IMR-90 (cell line): ENCODE results near the gene DLD. TPM values are rescaled to one million over a fixed set of nuclear protein-coding genes. Genes with fewer than 3 reads are reported as not detected.

Source experiments
- ATAC-seq: fragments of 200-7000 bp; cut with Tn5 transposase; 2 replicates; pipeline ENCODE4 v1.9.1; 2020; ENCODE audit warnings: low read depth, mild to moderate bottlenecking, moderate library complexity
- BruUV-seq: library from RNA; stranded (reverse); fragments of 400-500 nt; replicated peaks from 2 replicates; lab custom pipeline; 2021; lab: Mats Ljungman, UMichigan
- CTCF ChIA-PET: fragments of 300-600 bp; formaldehyde crosslinking; extraction: SDS; loops from one replicate; lab custom pipeline; 2021; ENCODE audit warnings: antibody characterized with exemption; lab: Yijun Ruan, JAX
- POLR2A ChIA-PET: fragments of 300-600 bp; sonication (Branson Sonifier 250); formaldehyde crosslinking; loops from one replicate; lab custom pipeline; 2022; ENCODE audit warnings: antibody characterized with exemption; ENCODE audit not compliant: unreplicated experiment; lab: Charles Lee
- DNase-seq: peaks from one replicate; pipeline ENCODE4 v3.0.0; 2013
- H2AFZ ChIP-seq: replicated peaks from 2 replicates; pipeline ENCODE3; 2013; ENCODE audit warnings: low read length, mild to moderate bottlenecking; ENCODE audit not compliant: poor library complexity
- H2AK5ac ChIP-seq: 2 replicates; pipeline ENCODE4 v1.6.1; 2013; ENCODE audit warnings: low read depth, low read length, inconsistent platforms
- H2AK9ac ChIP-seq: replicated peaks from 2 replicates; pipeline ENCODE3; 2013; ENCODE audit warnings: mild to moderate bottlenecking, low read depth, low read length, moderate library complexity; ENCODE audit not compliant: poor library complexity
- H2BK120ac ChIP-seq: 2 replicates; pipeline ENCODE4 v1.6.1; 2013; ENCODE audit warnings: low read depth, low read length, inconsistent platforms
- H2BK15ac ChIP-seq: 3 replicates; pipeline ENCODE4 v1.6.1; 2013; ENCODE audit warnings: low read depth, low read length, inconsistent platforms
- H2BK20ac ChIP-seq: 2 replicates; pipeline ENCODE4 v1.6.1; 2013; ENCODE audit warnings: low read depth, mild to moderate bottlenecking, inconsistent platforms, low read length, moderate library complexity
- H2BK5ac ChIP-seq: 2 replicates; pipeline ENCODE4 v1.6.1; 2013; ENCODE audit warnings: mild to moderate bottlenecking, low read depth, low read length, inconsistent platforms; ENCODE audit not compliant: poor library complexity, severe bottlenecking
- H3K14ac ChIP-seq: replicated peaks from 2 replicates; pipeline ENCODE4 v1.6.1; 2013; ENCODE audit warnings: low read depth, low read length, inconsistent platforms
- H3K18ac ChIP-seq: 2 replicates; pipeline ENCODE4 v1.6.1; 2013; ENCODE audit warnings: low read depth, low read length, control low read depth
- H3K23ac ChIP-seq: 2 replicates; pipeline ENCODE4 v1.6.1; 2013; ENCODE audit warnings: low read depth, low read length, inconsistent platforms
- H3K27ac ChIP-seq: 2 replicates; pipeline ENCODE4 v1.5.1; 2013; ENCODE audit warnings: mild to moderate bottlenecking, control low read depth, low read length; ENCODE audit not compliant: insufficient read depth
- H3K27me3 ChIP-seq: 2 replicates; pipeline ENCODE4 v1.6.1; 2013; ENCODE audit warnings: low read length; ENCODE audit not compliant: control insufficient read depth, insufficient read depth
- H3K36me3 ChIP-seq: 2 replicates; pipeline ENCODE4 v1.6.1; 2013; ENCODE audit warnings: low read length, mixed read lengths; ENCODE audit not compliant: control insufficient read depth, insufficient read depth
- H3K4ac ChIP-seq: 2 replicates; pipeline ENCODE4 v1.6.1; 2013; ENCODE audit warnings: low read depth, low read length, inconsistent platforms
- H3K4me1 ChIP-seq: 2 replicates; pipeline ENCODE4 v1.6.1; 2013; ENCODE audit warnings: low read length, mixed read lengths; ENCODE audit not compliant: control insufficient read depth, insufficient read depth
- H3K4me2 ChIP-seq: 2 replicates; pipeline ENCODE4 v1.6.1; 2013; ENCODE audit warnings: low read depth, mild to moderate bottlenecking, control low read depth, low read length, moderate library complexity
- H3K4me3 ChIP-seq: 2 replicates; pipeline ENCODE4 v1.5.1; 2013; ENCODE audit warnings: low read depth, mild to moderate bottlenecking, control low read depth, low read length, moderate library complexity; ENCODE audit not compliant: insufficient read depth
- H3K56ac ChIP-seq: 2 replicates; pipeline ENCODE4 v1.6.1; 2013; ENCODE audit warnings: low read length, inconsistent platforms; ENCODE audit not compliant: insufficient read depth; ENCODE audit errors: extremely low read depth
- H3K79me1 ChIP-seq, 2 experiments: 2 replicates each; pipeline ENCODE4 v1.6.1; 2013; ENCODE audit warnings: low read length in 2 of 2, inconsistent platforms in 1 of 2, low read depth in 1 of 2
- H3K9ac ChIP-seq: 2 replicates; pipeline ENCODE4 v1.6.1; 2013; ENCODE audit warnings: low read depth, low read length, control low read depth
- H3K9me1 ChIP-seq: 2 replicates; pipeline ENCODE4 v1.6.1; 2013; ENCODE audit warnings: low read length, inconsistent platforms; ENCODE audit not compliant: insufficient read depth
- H3K9me3 ChIP-seq: 2 replicates; pipeline ENCODE4 v1.6.1; 2013; ENCODE audit warnings: low read length; ENCODE audit not compliant: control insufficient read depth, insufficient read depth
- H4K20me1 ChIP-seq: 2 replicates; pipeline ENCODE4 v1.6.1; 2013; ENCODE audit warnings: low read length, inconsistent platforms; ENCODE audit not compliant: insufficient read depth
- H4K5ac ChIP-seq: 2 replicates; pipeline ENCODE4 v1.6.1; 2013; ENCODE audit warnings: mild to moderate bottlenecking, low read depth, low read length, control low read depth
- H4K8ac ChIP-seq, 2 experiments: 2 replicates each; pipeline ENCODE4 v1.6.1; 2013; ENCODE audit warnings: low read depth in 2 of 2, low read length in 2 of 2, control low read depth in 1 of 2, inconsistent platforms in 1 of 2
- H4K91ac ChIP-seq: 2 replicates; pipeline ENCODE4 v1.6.1; 2013; ENCODE audit warnings: low read depth, low read length, inconsistent platforms; ENCODE audit not compliant: insufficient read depth
- CEBPB ChIP-seq: IDR thresholded peaks from 2 replicates; pipeline ENCODE4 v1.6.1; 2012; ENCODE audit warnings: low read depth, low read length, improper control_type of control experiment
- CHD1 ChIP-seq: IDR thresholded peaks from 2 replicates; pipeline ENCODE4 v1.6.1; 2012; ENCODE audit warnings: low read depth, low read length, improper control_type of control experiment
- CTCF ChIP-seq: conservative IDR thresholded peaks from 2 replicates; pipeline ENCODE4 v1.5.1; 2012; ENCODE audit warnings: mild to moderate bottlenecking, low read depth, low read length, improper control_type of control experiment
- ELK1 ChIP-seq: fragments of 150-350 bp; IDR thresholded peaks from 2 replicates; pipeline ENCODE4 v1.6.1; 2016; ENCODE audit warnings: low read depth, mild to moderate bottlenecking, low read length, moderate library complexity, borderline replicate concordance
- FOS ChIP-seq: fragments of 150-350 bp; IDR thresholded peaks from 2 replicates; pipeline ENCODE4 v1.6.1; 2016; ENCODE audit warnings: low read depth, low read length
- MAFK ChIP-seq: IDR thresholded peaks from 2 replicates; pipeline ENCODE4 v1.6.1; 2012; ENCODE audit warnings: low read depth, low read length, improper control_type of control experiment
- MXI1 ChIP-seq: IDR thresholded peaks from 2 replicates; pipeline ENCODE4 v1.6.1; 2012; ENCODE audit warnings: low read depth, mild to moderate bottlenecking, low read length, moderate library complexity, borderline replicate concordance
- POLR2A ChIP-seq: IDR thresholded peaks from 2 replicates; pipeline ENCODE4 v1.6.1; 2012; ENCODE audit warnings: mild to moderate bottlenecking, low read depth, low read length
- RAD21 ChIP-seq: IDR thresholded peaks from 2 replicates; pipeline ENCODE4 v1.6.1; 2012; ENCODE audit warnings: low read length, improper control_type of control experiment
- RCOR1 ChIP-seq: IDR thresholded peaks from 2 replicates; pipeline ENCODE4 v1.6.1; 2012; ENCODE audit warnings: mild to moderate bottlenecking, low read length, improper control_type of control experiment; ENCODE audit not compliant: insufficient replicate concordance
- RFX5 ChIP-seq: IDR thresholded peaks from 2 replicates; pipeline ENCODE4 v1.8.0; 2012; ENCODE audit warnings: low read depth, mild to moderate bottlenecking, low read length, moderate library complexity
- SMC3 ChIP-seq: fragments of 150-350 bp; IDR thresholded peaks from 2 replicates; pipeline ENCODE4 v1.6.1; 2016; ENCODE audit warnings: low read depth, mild to moderate bottlenecking, antibody characterized with exemption, low read length, moderate library complexity
- USF2 ChIP-seq: fragments of 150-350 bp; IDR thresholded peaks from 2 replicates; pipeline ENCODE4 v1.6.1; 2017; ENCODE audit warnings: mild to moderate bottlenecking, antibody characterized with exemption, low read length, low read depth
- WGBS, 2 experiments: methylation state at CpG; one replicate each; pipeline versions ENCODE4 v1.1.5 to v1.1.7; 2013; ENCODE audit warnings: missing lambda C conversion rate in 2 of 2; ENCODE audit not compliant: insufficient read length in 1 of 2; ENCODE audit errors: extremely low coverage in 2 of 2; 5-methylcytosine and 5-hydroxymethylcytosine counted together
- dilution Hi-C: fragments of 300-500 bp; cut with HindIII; formaldehyde crosslinking; loops from one replicate; pipeline ENCODE4 v1.14.3; 2018; ENCODE audit warnings: low sequenced_read_pairs; ENCODE audit not compliant: unreplicated experiment
- in situ Hi-C: fragments of 300-500 bp; cut with MboI; formaldehyde crosslinking; loops from 3 replicates; pipeline ENCODE4 v1.14.3; 2019; ENCODE audit warnings: low sequenced_read_pairs, inconsistent platforms, mixed read lengths
- intact Hi-C: fragments of 100-400 bp; cut with micrococcal nuclease; formaldehyde crosslinking; loops from 2 replicates; pipeline ENCODE4 v1.10.0; 2022
- polyA plus RNA-seq, 3 experiments: library from polyadenylated mRNA; depleted of rRNA; stranded (reverse); fragments of >200 nt; gene quantifications; 2 replicates each; pipeline ENCODE4 v1.2.3, GENCODE V29; 2012; ENCODE audit warnings: low replicate concordance in 1 of 3
- total RNA-seq: library from RNA; depleted of rRNA; stranded (reverse); fragments of >200 nt; gene quantifications from 2 replicates; pipeline ENCODE4 v1.2.3, GENCODE V29; 2012

DLD gene
- total and polyA plus RNA-seq, 2 of the 4 experiments (the other 2 are of a cell fraction): 121 to 361 TPM

GRCh38 chr7:107961405-107961804, 70.4 kb downstream of the DLD start:
- Histone ChIP-seq H3K79me1 (peaks cover 0 to 37% of the 10 kb centered on the region in 2 experiments; a peak in 3 of 4 replicates), H3K23ac (no peak overlapping the region), H2BK5ac (no peak overlapping the region), H3K27ac (no peak overlapping the region), H3K9ac (no peak overlapping the region), H2BK20ac (no peak overlapping the region), H2BK15ac (no peak overlapping the region), H3K14ac (no peak overlapping the region), H2AFZ (no peak overlapping the region), H3K4ac (no peak overlapping the region), H4K5ac (no peak overlapping the region), H3K4me1 (peaks cover 7% of the 10 kb centered on the region), H3K9me1 (peaks cover 22% of the 10 kb centered on the region), H3K4me2 (no peak overlapping the region), H3K36me3 (peaks cover 71% of the 10 kb centered on the region), H3K56ac (no peak overlapping the region), H4K91ac (no peak overlapping the region), H3K9me3 (no peaks in the 10 kb centered on the region), H4K8ac (no peak overlapping the region), H2AK5ac (no peak overlapping the region), H4K20me1 (peaks cover 21% of the 10 kb centered on the region), H3K27me3 (no peaks in the 10 kb centered on the region), H3K4me3 (no peak overlapping the region), H3K18ac (no peak overlapping the region), H2AK9ac (no peak overlapping the region), H2BK120ac (no peak overlapping the region)
- no peak for DNase-seq
- WGBS, 2 experiments: 78% methylated on average over 3 of the region's 9 CpGs; no CpG with 5 or more reads in 1 of the 2 experiments
- intact Hi-C loops (no loop called here), in situ Hi-C loops (no loop called here), dilution Hi-C loops (no loop called here)
- POLR2A ChIA-PET: no interaction called here
- CTCF ChIA-PET: interaction anchor here (0.6 to 1.2 kb wide), 2 partner anchors 9 to 97 kb away, joined by 3 to 4 read pairs; no protein-coding TSS in a partner anchor
- no peak for TF ChIP-seq CHD1
- no peak for TF ChIP-seq SMC3
- no peak for TF ChIP-seq MAFK
- no peak for TF ChIP-seq FOS
- no peak for TF ChIP-seq RCOR1
- no peak for TF ChIP-seq USF2
- no peak for TF ChIP-seq CEBPB
- no peak for TF ChIP-seq RAD21
- TF ChIP-seq MXI1: no peak
- no peak for TF ChIP-seq POLR2A
- TF ChIP-seq ELK1: no peak
- TF ChIP-seq RFX5: no peak
- TF ChIP-seq CTCF: no peak
- BruUV-seq: no TSS peak
- ATAC-seq: no peak
